Stimulated activated CD8-positive, alpha-beta memory T cell treated with anti-CD3 and anti-CD28 coated beads, Interleukin-15, amount 100 ng/mL, for 1 hour (primary cell): ENCODE results near the gene AKT3.
"Not testable (repeated sequence)": the region's sequence is repeated elsewhere in the genome, so short reads cannot be mapped to it uniquely, and the experiment has no call there.

Experiments used
- DNase-seq: peaks from one replicate; pipeline ENCODE4 v3.0.0-alpha.2; 2020; ENCODE audit warnings: low read depth

The AKT3 gene

GRCh38 chr1:243693800-243694199 is 156.2 kb downstream of the AKT3 start:
- no peak for DNase-seq

DNA sequence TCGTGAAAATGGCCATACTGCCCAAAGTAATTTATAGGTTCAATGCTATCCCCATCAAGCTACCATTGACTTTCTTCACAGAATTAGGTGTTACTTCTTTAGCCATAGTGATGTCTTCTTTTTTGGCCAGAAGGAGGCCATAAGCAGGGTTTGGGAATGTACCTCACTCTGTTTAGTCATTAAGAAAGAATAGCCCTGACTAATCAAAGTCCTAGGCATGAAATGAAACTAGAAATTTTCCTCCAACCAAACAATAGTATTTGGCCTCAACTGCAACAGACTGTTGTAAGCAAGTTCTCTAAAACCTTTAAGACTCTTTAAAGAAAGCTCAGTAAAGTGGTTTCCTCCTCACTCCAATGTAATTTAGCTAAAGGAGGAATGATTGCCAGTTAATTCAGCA is 163.9 kb downstream of the AKT3 start:
- no peak for DNase-seq

GRCh38 chr1:243680860-243681259 is 169.2 kb downstream of the AKT3 start:
- no peak for DNase-seq

DNA sequence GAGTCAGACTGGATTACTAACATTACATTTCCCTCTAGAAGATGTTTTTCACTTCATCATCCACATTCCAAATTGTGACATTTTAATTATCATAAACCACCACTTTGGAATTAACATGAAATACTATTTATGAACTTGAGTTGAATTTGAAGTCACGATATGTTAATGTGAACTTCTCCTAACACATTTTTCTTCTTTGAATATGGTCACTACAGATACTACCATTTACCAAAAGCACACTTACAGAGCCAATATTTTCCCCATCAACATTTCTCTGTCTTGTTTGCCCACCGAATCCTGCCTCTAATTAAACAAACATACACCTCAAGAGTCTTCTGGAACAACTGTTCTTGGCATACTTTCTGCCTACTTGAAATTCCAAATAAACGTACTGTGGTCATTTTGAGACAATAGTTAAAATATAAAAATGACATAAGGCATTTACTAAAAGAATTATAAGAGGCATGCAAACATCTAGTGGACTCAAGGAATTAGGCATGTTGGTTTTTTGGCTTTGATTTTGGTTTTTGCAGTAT is 177.4 kb downstream of the AKT3 start:
- no peak for DNase-seq

GRCh38 chr1:243667591-243667990 is 182.5 kb downstream of the AKT3 start:
- DNase-seq: no peak

GRCh38 chr1:243667133-243667532 is 182.9 kb downstream of the AKT3 start:
- no peak for DNase-seq

DNA sequence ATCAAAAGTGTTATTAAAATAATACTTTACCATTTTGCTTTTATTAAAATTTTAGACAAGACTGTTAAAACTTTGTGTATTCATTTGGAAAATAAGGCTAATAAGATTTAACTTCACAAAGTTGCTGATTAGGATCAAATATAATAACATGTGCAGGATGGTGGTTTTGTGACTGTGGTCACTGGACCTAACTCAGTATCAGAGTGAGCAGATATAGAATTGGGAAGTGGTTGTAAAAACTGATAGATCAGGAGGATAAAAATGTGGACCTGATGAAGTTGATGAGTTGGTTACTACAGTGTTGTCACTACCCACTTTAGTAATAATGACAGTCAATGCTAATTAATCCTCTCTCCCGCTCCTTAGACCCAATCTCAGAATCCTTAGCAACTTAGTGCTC is 186.4 kb downstream of the AKT3 start:
- no peak for DNase-seq

GRCh38 chr1:243662169-243662568 is 187.9 kb downstream of the AKT3 start:
- DNase-seq: not testable (repeated sequence)

DNA sequence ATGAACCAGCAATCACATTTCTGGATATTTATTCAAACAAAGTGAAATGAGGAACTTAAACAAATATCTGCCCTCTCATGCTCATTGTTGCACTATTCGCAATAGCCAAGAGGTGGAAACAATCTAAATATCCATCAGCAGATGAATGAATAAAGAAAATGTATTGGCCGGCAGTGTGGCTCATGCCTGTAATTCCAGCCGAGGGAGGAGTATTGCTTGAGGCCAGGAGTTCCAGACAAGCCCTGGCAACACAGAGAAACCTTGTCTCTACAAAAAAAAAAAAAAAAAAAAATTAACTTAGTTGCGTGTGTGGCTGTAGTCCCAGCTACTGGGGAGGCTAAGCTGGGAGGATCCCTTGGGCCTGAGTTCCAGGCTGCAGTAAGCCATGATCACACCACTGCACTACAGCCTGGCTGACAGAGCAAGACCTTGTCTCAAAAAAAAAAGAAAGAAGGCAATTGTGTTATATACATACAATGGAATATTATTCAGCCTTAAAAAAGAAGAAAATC is 191.4 kb downstream of the AKT3 start:
- no peak for DNase-seq

DNA sequence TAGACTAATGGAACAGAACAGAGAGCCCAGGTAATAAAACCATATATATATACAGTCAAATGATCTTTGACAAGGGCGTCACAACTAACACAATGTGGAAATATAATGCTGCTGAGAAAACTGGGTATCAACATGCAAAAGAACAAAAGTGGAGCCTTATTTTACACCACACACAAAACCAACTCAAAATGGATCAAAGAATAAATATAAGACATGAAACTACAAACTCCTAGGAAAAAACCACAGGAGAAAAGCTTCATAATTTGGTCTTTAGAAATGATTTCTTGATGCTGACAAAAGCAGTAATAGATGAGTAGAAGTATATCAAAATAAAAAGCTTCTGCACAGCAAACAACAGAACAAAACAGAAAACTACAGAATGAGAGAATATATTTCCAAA is 192.2 kb downstream of the AKT3 start:
- DNase-seq: no peak

DNA sequence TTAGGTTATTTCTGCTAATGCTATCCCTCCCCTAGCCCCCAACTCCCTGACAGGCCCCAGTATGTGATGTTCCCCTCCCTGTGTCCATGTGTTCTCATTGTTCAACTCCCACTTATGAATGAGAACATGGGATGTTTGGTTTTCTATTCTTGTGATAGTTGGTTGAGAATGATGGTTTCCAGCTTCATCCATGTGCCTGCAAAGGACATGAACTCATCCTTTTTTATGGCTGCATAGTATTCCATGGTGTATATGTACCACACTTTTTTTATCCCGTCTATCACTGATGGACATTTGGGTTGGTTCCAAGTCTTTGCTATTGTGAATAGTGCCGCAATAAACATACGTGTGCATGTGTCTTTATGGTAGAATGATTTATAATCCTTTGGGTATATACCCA is 200.5 kb downstream of the AKT3 start:
- not testable (repeated sequence) for DNase-seq

- DNase-seq: no peak
Measured at GRCh38 chr1:243646841-243647240, 203.2 kb downstream of the AKT3 start.

DNA sequence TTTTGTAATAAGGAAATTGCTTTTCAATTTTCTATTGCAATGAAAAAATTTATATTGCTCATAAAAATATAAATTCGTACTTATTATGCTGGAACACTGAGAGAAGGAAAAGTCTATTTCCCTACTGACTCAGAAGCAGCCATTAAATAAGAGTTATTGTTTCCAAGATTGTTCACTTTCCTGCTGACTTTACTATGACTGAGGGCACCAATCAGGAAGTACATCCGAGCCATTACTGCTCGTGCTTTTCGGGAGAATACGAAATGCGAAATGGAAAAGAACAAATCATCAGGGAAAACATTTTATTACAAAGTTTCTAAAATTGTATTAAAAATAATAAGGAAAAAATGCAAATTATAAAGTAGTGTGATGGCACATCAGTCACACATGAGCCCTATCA is 204.8 kb downstream of the AKT3 start:
- no peak for DNase-seq

- DNase-seq: no peak
Measured at GRCh38 chr1:243642936-243643335, 207.1 kb downstream of the AKT3 start.

DNA sequence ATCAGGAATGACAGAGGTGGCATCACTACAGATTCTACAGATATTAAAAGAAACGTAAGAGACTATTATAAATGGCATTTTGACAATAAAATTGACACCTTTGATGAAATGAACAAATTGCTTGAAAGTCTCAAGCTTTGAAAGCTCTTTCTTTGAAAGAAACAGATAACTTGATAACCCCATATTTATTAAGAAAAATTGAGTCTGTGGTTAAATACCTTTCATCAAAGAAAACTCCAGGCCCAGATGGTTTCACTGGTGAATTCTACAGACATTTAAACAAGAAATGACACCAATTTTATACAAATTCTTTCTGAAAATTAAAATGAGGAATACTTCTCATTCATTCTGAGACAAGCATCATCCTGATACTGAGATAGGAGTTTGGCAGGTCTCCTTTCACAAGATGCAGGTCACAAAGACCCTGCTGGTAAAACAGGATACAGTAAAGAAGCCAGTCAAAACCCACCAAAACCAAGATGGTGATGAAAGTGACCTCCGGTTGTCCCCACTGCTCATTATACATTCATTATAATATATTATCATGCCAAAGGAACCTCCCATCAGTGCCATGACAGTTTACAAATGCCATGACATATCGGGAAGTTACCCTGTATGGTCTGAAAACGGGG is 210.9 kb downstream of the AKT3 start:
- no peak for DNase-seq

DNA sequence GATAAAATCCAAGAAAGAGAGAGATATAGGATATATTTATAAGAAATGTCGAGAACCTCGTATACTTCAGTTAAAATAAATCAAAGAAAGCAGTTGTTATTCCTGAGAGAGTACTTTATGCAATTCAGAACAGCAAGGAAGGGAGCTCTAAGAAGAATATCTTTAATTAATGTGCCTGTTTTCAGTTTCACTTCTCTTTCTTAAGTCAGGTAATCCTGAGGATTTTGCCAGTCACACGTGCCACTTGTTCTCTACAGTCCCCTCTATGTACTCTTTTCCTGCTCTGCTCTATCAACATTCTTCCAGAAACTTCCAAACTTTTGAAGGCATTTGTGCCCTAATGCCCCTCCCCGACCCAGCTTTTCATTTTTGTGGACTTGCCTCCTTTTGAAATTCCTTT is 211.9 kb downstream of the AKT3 start:
- no peak for DNase-seq

GRCh38 chr1:243628476-243628907 is 221.6 kb downstream of the AKT3 start:
- no peak for DNase-seq

DNA sequence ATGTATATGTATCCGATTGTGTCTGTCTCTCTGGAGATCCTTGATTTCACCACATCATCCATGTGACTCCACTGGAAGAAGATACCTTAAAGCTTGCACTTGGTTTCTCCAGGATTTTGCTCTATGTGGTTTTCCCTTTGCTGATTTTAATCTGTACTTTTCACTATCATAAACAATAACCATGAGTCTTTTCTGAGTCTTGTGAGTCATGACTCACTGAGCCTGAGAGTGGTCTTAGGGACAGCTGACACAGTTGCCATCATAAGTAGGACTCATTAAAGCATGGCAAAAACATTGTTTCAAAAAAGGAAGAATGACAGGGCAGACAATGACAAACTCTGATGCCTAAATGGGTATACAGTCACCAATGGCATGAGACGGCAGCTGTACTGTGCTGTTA is 226.2 kb downstream of the AKT3 start:
- DNase-seq: no peak

DNA sequence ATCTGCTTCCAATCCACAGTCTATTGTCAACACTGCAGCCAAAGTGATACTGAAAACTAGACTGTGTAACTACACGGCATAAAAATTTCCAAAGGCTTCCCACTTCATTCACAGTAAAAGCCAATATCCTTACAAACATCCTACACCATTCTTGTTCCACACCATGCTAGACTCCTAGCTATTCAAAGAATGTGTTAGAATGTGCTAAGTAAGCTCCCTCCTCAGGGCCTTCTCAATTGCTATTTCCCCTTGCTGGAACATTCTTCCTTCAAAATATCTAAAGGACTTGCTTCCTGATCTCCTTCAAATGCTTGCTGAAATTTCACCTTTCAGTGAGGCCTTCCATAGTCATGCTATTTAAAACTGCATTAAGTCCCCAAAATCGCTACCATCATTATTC is 228.1 kb downstream of the AKT3 start:
- no peak for DNase-seq

DNA sequence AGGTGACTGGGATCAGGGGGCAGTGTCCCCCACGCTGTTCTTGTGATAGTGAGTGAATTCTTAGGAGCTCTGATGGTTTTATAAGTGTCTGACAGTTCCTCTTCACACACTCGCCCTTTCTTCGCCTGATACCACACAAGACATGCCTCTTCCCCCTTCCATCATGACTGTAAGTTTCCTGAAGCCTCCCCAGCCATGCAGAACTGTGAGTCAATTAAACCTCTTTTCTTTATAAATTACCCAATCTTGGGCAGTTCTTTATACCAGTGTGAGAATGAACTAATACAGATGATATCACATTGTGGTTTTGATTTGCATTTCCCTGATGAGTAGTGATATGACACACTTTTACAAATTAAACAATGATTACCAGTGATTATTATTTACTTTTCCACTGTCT is 229.9 kb downstream of the AKT3 start:
- DNase-seq: no peak

DNA sequence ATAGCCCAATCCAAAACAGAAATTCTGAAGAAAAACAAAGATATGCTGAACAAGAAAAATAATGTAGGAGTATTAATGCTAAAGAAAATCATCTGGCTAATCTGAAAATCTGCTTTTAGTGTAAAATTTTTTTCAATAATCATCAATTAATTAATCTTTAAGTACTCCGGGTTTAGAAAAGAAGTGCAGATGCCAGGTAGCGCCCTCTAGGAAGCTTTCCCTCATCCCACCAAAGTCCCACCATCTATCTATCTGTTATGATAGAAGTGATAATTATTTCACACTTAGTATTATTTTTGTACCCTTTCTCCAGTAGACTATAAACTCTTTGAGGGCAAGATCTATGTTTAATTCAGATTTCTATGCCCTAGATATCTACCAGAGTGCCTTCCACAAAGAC is 240.3 kb downstream of the AKT3 start:
- no peak for DNase-seq

GRCh38 chr1:243605604-243606003 is 244.4 kb downstream of the AKT3 start:
- DNase-seq: no peak

- no peak for DNase-seq
Measured at GRCh38 chr1:243601720-243602119, 248.3 kb downstream of the AKT3 start.

DNA sequence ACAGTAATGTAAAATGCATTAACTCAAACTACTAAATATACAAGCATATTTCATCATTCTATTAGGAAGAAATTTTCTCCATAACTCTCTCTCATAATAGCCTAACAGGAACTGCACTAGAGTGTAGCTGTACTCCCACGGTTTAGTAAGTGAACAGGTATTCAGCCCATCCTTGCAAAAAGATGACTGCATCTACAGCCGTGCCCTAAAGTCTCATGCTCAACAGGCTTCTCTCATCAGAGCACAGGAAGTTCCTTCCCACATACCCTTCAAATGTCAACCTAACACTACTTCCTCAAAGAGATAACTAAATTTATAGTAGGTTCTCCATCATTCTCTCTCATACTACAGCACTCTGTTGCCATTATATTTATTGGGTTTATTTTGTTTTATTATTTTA is 251.6 kb downstream of the AKT3 start:
- no peak for DNase-seq
